Fibroblast of the aortic adventitia (primary cell): ENCODE results near the gene TMEM121B. TPM values are rescaled to one million over a fixed set of nuclear protein-coding genes. Genes with fewer than 3 reads are reported as not detected.
A peak's percentile ranks its signal among the peaks of the same experiment; 100 is the strongest.

ENCODE experiments used
- DNase-seq: peaks from one replicate; pipeline ENCODE4 v3.0.0-alpha.2; 2010; ENCODE audit warnings: low read depth
- H3K4me3 ChIP-seq: 2 replicates; pipeline ENCODE4 v1.5.1; 2011; ENCODE audit warnings: low read depth, mild to moderate bottlenecking, control low read depth, low read length, moderate library complexity
- CTCF ChIP-seq: IDR thresholded peaks from 2 replicates; pipeline ENCODE4 v1.5.1; 2011; ENCODE audit warnings: mild to moderate bottlenecking, low read length, control low read depth, inconsistent platforms; ENCODE audit not compliant: insufficient read depth
- total RNA-seq: library from RNA; depleted of rRNA; stranded (reverse); fragments of >200 nt; gene quantifications from 2 replicates; pipeline ENCODE4 v1.2.3, GENCODE V29; 2012; ENCODE audit warnings: low replicate concordance

TMEM121B gene
- total RNA-seq, 1 donor: 0.09 TPM

GRCh38 chr22:17158568-17159503, 37.7 kb upstream of the TMEM121B start, which contains the start of gene HDHD5:
Gene HDHD5, minus strand, starts transcription at chr22:17159277. Its CDS starts 26 bp downstream, at chr22:17159251.
- no peak for TF ChIP-seq CTCF
- H3K4me3 ChIP-seq: peak within 1 kb of the TSS; percentile 85
- peak; percentile 81 for DNase-seq

- TF ChIP-seq CTCF: no peak
- peak overlapping the region; percentile 85 for H3K4me3 ChIP-seq
- DNase-seq: no peak
These were observed 37.0 kb upstream of the TMEM121B start for GRCh38 chr22:17158176-17158567.

GRCh38 chr22:17157714-17158113, 36.6 kb upstream of the TMEM121B start:
- TF ChIP-seq CTCF: no peak
- DNase-seq: no peak
- H3K4me3 ChIP-seq: peak overlapping the region; percentile 13

GRCh38 chr22:17155941-17156340, 34.8 kb upstream of the TMEM121B start:
- no peak for DNase-seq
- no peak for TF ChIP-seq CTCF
- H3K4me3 ChIP-seq: no peak overlapping the region

- DNase-seq: no peak
- no peak for TF ChIP-seq CTCF
- no peak overlapping the region for H3K4me3 ChIP-seq
These were observed 31.8 kb upstream of the TMEM121B start for GRCh38 chr22:17152971-17153370.

- no peak overlapping the region for H3K4me3 ChIP-seq
- no peak for TF ChIP-seq CTCF
- DNase-seq: no peak
These were observed 31.2 kb upstream of the TMEM121B start for GRCh38 chr22:17152340-17152739.
